ENCODE data around the gene CEP85L. TPM values are rescaled to one million over a fixed set of nuclear protein-coding genes. Genes with fewer than 3 reads are reported as not detected.

CEP85L gene
- total RNA-seq, 2 experiments from 2014 or later: 9.6 to 12.0 TPM

DNA sequence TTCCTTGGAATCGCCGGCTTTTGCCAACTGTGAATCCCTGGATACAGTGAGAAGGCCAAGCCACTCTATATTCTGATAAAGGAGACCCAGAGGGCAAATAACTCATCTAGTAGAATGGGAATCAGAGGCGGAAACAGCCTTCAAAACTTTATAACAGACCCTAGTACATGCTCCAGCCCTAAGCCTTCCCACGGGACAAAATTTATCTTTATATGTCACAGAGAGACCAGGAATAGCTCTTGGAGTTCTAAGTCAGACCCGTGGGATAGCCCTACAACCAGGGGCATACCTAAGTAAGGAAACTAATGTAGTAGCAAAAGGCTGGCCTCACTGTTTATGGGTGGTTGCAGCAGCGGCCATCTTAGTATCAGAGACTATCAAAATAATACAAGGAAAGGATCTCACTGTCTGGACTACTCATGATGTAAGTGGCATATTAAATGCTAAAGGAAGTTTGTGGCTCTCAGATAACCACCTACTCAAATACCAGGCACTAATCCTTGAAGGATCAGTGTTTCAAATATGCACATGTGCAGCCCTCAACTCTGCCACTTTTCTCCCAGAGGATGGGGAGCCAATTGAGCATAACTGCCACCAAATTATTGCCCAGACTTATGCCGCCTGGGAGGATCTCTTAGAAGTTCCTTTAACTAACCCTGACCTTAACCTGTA lies 29.5 kb downstream of the CEP85L start:
- no peaks in the 10 kb centered on the region for H4K20me1 ChIP-seq (ENCODE audit: insufficient read depth, low read length)
- H3K4me3 ChIP-seq (ENCODE audit: low read depth, low read length, poor library complexity, severe bottlenecking): no peak overlapping the region
- BruUV-seq (replicated peaks): no TSS peak
- H3K36me3 ChIP-seq (ENCODE audit: insufficient read depth, low read length): no peaks in the 10 kb centered on the region; the same call in 1 of the 2 replicates
- H3K4me1 ChIP-seq (ENCODE audit: insufficient read depth, low read length, poor library complexity, severe bottlenecking): no peaks in the 10 kb centered on the region
- H3K4me2 ChIP-seq (ENCODE audit: low read length): no peak overlapping the region
- H3K9me3 ChIP-seq (ENCODE audit: low read length): no peaks in the 10 kb centered on the region; the same call in 1 of the 2 replicates
- CTCF ChIA-PET (ENCODE audit: unreplicated experiment): no interaction called here
- H3K79me2 ChIP-seq (ENCODE audit: insufficient read depth, low read depth, low read length): no peaks in the 10 kb centered on the region
- TF ChIP-seq, protein P1, sequence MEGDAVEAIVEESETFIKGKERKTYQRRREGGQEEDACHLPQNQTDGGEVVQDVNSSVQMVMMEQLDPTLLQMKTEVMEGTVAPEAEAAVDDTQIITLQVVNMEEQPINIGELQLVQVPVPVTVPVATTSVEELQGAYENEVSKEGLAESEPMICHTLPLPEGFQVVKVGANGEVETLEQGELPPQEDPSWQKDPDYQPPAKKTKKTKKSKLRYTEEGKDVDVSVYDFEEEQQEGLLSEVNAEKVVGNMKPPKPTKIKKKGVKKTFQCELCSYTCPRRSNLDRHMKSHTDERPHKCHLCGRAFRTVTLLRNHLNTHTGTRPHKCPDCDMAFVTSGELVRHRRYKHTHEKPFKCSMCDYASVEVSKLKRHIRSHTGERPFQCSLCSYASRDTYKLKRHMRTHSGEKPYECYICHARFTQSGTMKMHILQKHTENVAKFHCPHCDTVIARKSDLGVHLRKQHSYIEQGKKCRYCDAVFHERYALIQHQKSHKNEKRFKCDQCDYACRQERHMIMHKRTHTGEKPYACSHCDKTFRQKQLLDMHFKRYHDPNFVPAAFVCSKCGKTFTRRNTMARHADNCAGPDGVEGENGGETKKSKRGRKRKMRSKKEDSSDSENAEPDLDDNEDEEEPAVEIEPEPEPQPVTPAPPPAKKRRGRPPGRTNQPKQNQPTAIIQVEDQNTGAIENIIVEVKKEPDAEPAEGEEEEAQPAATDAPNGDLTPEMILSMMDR (conservative IDR thresholded peaks at IDR 0.05; ENCODE audit: low read length): no peak
- TF ChIP-seq EZH2phosphoT487 (IDR thresholded peaks at IDR 0.05; ENCODE audit: borderline replicate concordance, low read depth, low read length): no peak
- no peak overlapping the region for H2AFZ ChIP-seq (ENCODE audit: low read length)
- DNase-seq (ENCODE audit: low spot score): no peak
- no peaks in the 10 kb centered on the region for H3K9me2 ChIP-seq (ENCODE audit: insufficient read depth, low read length)
- POLR2A ChIA-PET: no interaction called here
- no peak overlapping the region for H3K27ac ChIP-seq (ENCODE audit: low read depth, low read length, poor library complexity, severe bottlenecking)
- intact Hi-C loops (cut with micrococcal nuclease; ENCODE audit: unreplicated experiment): no loop called here

DNA sequence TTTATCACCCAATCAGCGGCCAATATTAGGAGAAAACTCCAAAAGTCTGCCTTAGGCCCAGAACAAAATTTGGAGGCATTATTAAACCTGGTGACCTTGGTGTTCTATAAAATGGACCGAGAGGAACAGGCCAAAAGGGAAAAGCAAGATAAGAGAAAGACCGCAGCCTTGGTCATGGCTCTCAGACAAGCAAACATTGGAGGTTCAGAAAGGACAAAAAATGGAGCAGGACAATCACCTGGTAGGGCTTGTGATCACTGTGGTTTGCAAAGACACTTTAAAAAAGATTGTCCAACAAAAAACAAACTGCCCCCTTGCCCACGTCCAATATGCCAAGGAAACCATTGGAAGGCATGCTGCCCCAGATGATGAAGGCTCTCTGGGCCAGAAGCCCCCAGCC lies 31.2 kb downstream of the CEP85L start:
- H3K36me3 ChIP-seq (ENCODE audit: insufficient read depth, low read length): no peaks in the 10 kb centered on the region
- no peaks in the 10 kb centered on the region for H4K20me1 ChIP-seq (ENCODE audit: insufficient read depth, low read length)
- ChIA-PET POLR2A (interaction anchor here (0.6 to 1.0 kb wide), 2 partner anchors 14 to 134 kb away, joined by 3 to 4 read pairs; no protein-coding TSS in a partner anchor), CTCF (ENCODE audit: unreplicated experiment) (interaction anchor here (1.2 kb wide), 1 partner anchor 12 kb away, joined by 3 read pairs; no protein-coding TSS in a partner anchor)
- BruUV-seq (replicated peaks): no TSS peak
- TF ChIP-seq EZH2phosphoT487 (IDR thresholded peaks at IDR 0.05; ENCODE audit: borderline replicate concordance, low read depth, low read length): no peak
- TF ChIP-seq, protein P1 (conservative IDR thresholded peaks at IDR 0.05; ENCODE audit: low read length): no peak
- DNase-seq (ENCODE audit: low spot score): no peak
- no peaks in the 10 kb centered on the region for H3K4me1 ChIP-seq (ENCODE audit: insufficient read depth, low read length, poor library complexity, severe bottlenecking)
- no peaks in the 10 kb centered on the region for H3K79me2 ChIP-seq (ENCODE audit: insufficient read depth, low read depth, low read length)
- H3K27ac ChIP-seq (ENCODE audit: low read depth, low read length, poor library complexity, severe bottlenecking): no peak overlapping the region
- no peaks in the 10 kb centered on the region for H3K9me2 ChIP-seq (ENCODE audit: insufficient read depth, low read length)
- intact Hi-C loops (cut with micrococcal nuclease; ENCODE audit: unreplicated experiment): no loop called here
- no peak overlapping the region for H2AFZ ChIP-seq (ENCODE audit: low read length)
- no peaks in the 10 kb centered on the region for H3K9me3 ChIP-seq (ENCODE audit: low read length)
- H3K4me3 ChIP-seq (ENCODE audit: low read depth, low read length, poor library complexity, severe bottlenecking): no peak overlapping the region
- H3K4me2 ChIP-seq (ENCODE audit: low read length): no peak overlapping the region

DNA sequence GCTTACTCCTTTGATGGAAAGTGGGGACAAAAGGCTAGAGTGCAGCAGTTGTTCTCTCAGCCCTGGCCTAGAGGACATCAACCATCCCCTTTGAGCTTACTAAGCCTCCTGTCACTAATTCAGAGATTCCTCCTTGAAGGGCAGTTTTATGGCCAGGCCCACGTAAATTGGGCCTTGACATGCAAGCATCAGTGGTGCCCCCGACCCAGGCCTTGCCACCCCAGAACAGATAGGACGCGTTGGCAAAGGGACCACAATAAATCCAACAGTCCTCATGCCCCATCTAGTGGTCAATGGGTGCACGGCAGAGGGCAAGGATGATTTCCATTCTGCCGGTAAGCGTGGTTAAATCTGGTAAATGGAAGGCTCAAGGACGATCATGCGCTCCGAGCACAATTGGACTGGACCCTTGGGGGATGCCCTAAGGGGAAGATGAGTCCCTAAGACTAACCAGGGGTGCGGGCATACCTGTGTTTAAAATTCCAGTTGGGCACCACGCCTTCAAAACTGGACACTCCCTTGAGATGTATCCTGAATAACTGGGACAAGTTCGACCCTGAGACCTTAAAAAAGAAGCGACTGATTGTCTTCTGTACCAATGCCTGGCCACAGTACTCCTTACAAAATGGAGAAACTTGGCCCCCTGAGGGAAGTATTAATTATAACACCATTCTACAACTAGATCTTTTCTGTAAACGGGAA lies 32.6 kb downstream of the CEP85L start:
- DNase-seq (ENCODE audit: low spot score): peak; percentile 44
- H3K9me3 ChIP-seq (ENCODE audit: low read length): no peaks in the 10 kb centered on the region
- no peaks in the 10 kb centered on the region for H3K9me2 ChIP-seq (ENCODE audit: insufficient read depth, low read length)
- no peaks in the 10 kb centered on the region for H3K36me3 ChIP-seq (ENCODE audit: insufficient read depth, low read length)
- H4K20me1 ChIP-seq (ENCODE audit: insufficient read depth, low read length): no peaks in the 10 kb centered on the region
- no peaks in the 10 kb centered on the region for H3K79me2 ChIP-seq (ENCODE audit: insufficient read depth, low read depth, low read length)
- no peak overlapping the region for H3K27ac ChIP-seq (ENCODE audit: low read depth, low read length, poor library complexity, severe bottlenecking)
- no TSS peak for BruUV-seq (replicated peaks)
- CTCF ChIA-PET (ENCODE audit: unreplicated experiment): no interaction called here
- H3K4me1 ChIP-seq (ENCODE audit: insufficient read depth, low read length, poor library complexity, severe bottlenecking): no peaks in the 10 kb centered on the region
- H2AFZ ChIP-seq (ENCODE audit: low read length): no peak overlapping the region
- TF ChIP-seq, protein P1 (conservative IDR thresholded peaks at IDR 0.05; ENCODE audit: low read length): peak; percentile 84
- TF ChIP-seq EZH2phosphoT487 (IDR thresholded peaks at IDR 0.05; ENCODE audit: borderline replicate concordance, low read depth, low read length): no peak
- intact Hi-C loops (cut with micrococcal nuclease; ENCODE audit: unreplicated experiment): loop anchor here (5.0 kb wide), 1 partner anchor 52 kb away; no protein-coding TSS in a partner anchor
- H3K4me3 ChIP-seq (ENCODE audit: low read depth, low read length, poor library complexity, severe bottlenecking): no peak overlapping the region
- no peak overlapping the region for H3K4me2 ChIP-seq (ENCODE audit: low read length)
- POLR2A ChIA-PET: no interaction called here

All from OCI-LY7 (cell line).